WERI-Rb-1 (cell line): ENCODE measurements around the gene DNAH7.

Experiments used
- DNase-seq: peaks from one replicate; pipeline ENCODE4 v3.0.0-alpha.2; 2020
- H3K27ac ChIP-seq: fragments of 250-450 bp; sonication (Bioruptor Pico); 2 replicates; pipeline ENCODE4 v1.5.1; 2020; ENCODE audit warnings: mild to moderate bottlenecking, moderate library complexity
- H3K27me3 ChIP-seq: fragments of 250-450 bp; sonication (Bioruptor Pico); 2 replicates; pipeline ENCODE4 v1.5.1; 2021; ENCODE audit warnings: mild to moderate bottlenecking, low read depth, moderate library complexity; ENCODE audit not compliant: insufficient read depth, severe bottlenecking
- H3K36me3 ChIP-seq: fragments of 250-450 bp; sonication (Bioruptor Pico); 2 replicates; pipeline ENCODE4 v1.5.1; 2020; ENCODE audit warnings: mild to moderate bottlenecking, moderate library complexity
- H3K4me3 ChIP-seq: 2 replicates; pipeline ENCODE4 v1.5.1; 2011; ENCODE audit warnings: low read depth, mild to moderate bottlenecking, control low read depth, low read length
- H3K9me3 ChIP-seq: fragments of 250-450 bp; sonication (Bioruptor Pico); 2 replicates; pipeline ENCODE4 v1.5.1; 2021; ENCODE audit warnings: mild to moderate bottlenecking, moderate library complexity; ENCODE audit not compliant: severe bottlenecking
- TF ChIP-seq, protein P1 (sequence below): IDR thresholded peaks from 2 replicates; pipeline ENCODE4 v1.5.1; 2011; ENCODE audit warnings: low read depth, mild to moderate bottlenecking, control low read depth, inconsistent platforms, low read length

The DNAH7 gene

DNA sequence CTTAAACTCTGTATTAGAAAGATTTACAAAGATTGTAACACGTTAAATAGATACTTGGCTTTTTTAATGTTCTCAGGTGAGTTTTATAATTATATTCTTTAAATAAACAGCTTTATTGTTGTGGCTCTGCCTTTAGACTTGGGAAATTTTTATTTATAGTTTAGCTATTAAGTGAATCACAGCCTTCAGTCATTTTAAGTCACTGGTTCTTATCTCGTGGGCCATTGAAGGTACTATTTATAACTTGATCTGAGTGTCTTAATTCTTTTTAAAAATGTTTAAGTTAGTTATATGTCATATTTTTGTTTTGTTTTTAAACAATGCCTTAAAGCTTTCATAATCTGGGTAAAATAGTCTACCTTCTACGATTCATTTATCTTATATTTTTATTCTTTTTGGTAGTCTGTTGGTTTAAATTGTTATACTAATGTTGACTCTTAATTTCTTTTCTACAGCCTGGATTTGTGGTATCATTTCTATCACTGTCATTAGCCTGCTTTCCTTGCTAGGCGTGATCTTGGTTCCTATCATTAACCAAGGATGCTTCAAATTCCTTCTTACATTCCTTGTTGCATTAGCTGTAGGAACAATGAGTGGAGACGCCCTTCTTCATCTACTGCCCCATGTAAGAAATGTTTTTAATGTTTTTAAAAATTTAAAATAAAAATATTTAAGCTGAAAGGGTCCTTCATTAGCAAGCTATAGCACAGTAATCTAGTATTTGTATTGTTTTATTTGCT, 362.3 kb downstream of the DNAH7 start:
- TF ChIP-seq, protein P1, sequence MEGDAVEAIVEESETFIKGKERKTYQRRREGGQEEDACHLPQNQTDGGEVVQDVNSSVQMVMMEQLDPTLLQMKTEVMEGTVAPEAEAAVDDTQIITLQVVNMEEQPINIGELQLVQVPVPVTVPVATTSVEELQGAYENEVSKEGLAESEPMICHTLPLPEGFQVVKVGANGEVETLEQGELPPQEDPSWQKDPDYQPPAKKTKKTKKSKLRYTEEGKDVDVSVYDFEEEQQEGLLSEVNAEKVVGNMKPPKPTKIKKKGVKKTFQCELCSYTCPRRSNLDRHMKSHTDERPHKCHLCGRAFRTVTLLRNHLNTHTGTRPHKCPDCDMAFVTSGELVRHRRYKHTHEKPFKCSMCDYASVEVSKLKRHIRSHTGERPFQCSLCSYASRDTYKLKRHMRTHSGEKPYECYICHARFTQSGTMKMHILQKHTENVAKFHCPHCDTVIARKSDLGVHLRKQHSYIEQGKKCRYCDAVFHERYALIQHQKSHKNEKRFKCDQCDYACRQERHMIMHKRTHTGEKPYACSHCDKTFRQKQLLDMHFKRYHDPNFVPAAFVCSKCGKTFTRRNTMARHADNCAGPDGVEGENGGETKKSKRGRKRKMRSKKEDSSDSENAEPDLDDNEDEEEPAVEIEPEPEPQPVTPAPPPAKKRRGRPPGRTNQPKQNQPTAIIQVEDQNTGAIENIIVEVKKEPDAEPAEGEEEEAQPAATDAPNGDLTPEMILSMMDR = no peak
- peaks cover 5% of the 10 kb centered on the region; the same call in 1 of the 2 replicates for H3K36me3 ChIP-seq
- no peak for DNase-seq
- no peak overlapping the region for H3K4me3 ChIP-seq
- H3K27me3 ChIP-seq = no peaks in the 10 kb centered on the region
- no peak overlapping the region for H3K27ac ChIP-seq
- H3K9me3 ChIP-seq = no peaks in the 10 kb centered on the region

DNA sequence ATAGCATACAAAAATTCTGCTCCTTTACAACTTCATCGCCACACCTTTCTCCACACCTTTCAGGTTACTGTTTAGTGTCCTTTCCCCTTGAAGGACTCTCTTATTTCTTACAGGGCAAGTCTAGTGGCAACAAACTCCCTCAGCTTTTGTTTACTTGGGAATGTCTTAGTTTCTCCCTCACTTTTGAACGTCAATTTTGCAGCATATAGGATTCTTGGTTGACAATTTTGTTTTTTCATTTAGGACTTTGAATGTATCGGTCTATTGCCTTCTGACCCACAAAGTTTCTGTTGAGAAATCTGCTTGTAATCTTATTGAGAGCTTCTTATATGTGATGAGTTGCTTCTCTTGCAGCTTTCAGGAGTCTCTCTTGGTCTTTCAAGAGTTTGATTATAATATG, 368.2 kb downstream of the DNAH7 start:
- no peak for DNase-seq
- TF ChIP-seq, protein P1 = no peak
- Histone ChIP-seq H3K4me3 (no peak overlapping the region), H3K27me3 (no peaks in the 10 kb centered on the region), H3K36me3 (no peaks in the 10 kb centered on the region), H3K9me3 (peaks cover 2% of the 10 kb centered on the region), H3K27ac (no peak overlapping the region)

DNA sequence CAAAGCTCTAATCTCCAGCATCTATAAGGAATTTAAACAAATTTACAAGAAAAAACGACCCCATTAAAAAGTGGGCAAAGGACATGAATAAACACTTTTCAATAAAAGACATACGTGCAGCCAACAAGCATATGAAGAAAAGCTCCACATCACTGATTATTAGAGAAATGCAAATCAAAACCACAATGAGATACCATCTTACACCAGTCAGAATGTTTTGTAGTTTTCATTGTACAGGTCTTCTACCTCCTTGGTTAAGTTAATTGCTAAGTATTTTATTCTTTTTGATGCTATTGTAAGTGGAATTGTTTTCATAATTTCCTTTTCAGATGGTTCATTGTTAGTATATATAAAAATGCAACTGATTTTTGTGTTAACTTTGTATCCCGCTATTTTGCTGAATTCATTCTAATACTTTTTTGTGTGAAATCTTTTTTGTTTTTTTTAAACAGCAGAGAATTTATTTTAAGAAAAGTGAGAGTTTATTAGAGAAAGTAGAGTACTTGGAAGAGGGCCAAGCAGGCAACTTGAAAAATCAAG, 370.9 kb downstream of the DNAH7 start:
- Histone ChIP-seq H3K27ac (no peak overlapping the region), H3K9me3 (peaks cover 2% of the 10 kb centered on the region), H3K4me3 (no peak overlapping the region), H3K36me3 (no peaks in the 10 kb centered on the region), H3K27me3 (no peaks in the 10 kb centered on the region)
- TF ChIP-seq, protein P1 = no peak
- no peak for DNase-seq

DNA sequence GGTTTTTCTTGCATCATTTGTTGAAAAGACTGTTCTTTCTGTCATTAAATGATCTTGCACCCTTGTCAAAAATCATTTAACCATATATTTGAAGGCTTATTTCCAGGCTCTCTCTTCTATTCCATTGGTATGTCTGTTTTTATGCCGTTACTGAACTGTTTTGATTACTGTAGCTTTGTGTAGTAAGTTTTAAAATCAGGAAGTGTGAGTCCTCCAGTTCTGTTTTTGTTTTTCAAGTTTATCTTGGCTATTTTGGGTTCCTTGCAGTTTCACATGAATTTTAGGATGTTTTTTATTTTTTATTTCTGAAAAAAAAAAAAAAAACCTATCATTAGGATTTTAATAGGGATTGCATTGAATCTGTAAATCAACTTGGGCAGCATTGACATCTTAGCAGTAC, 372.6 kb downstream of the DNAH7 start:
- Histone ChIP-seq H3K27me3 (no peaks in the 10 kb centered on the region), H3K9me3 (peaks cover 2% of the 10 kb centered on the region), H3K36me3 (no peaks in the 10 kb centered on the region), H3K27ac (no peak overlapping the region), H3K4me3 (no peak overlapping the region)
- no peak for DNase-seq
- TF ChIP-seq, protein P1 = no peak

DNA sequence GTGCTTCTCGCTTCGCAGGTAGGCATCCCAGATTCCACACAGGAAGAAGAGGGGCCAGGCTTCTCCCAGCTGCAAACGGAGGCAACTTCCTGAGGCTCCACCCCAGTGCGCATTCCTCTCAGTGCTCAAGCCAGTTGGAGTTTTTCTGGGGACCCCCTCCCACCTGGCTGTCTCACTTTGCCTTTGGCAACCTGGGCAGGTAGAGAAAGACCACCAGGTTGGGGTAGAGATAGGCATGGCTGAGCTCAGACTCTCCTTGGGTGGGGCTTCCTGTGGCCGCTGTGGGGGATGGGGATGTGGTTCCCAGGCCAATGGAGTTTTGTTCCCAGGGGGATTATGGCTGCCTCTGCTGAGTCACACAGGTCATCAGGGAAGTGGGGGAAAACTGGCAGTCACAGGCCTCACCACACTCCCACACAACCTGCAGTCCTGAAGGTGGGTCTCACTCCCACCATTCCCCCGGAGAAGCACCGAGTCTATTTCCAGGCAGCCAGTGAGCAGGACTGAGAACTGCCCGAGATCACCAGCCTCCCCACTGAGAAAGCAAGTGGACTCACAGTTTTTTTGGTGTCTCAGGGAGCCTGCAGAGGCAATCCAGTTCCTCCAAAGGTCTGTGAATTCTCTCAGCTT, 373.5 kb downstream of the DNAH7 start:
- no peak overlapping the region for H3K27ac ChIP-seq

More for the DNA sequence above, 373.5 kb downstream of the DNAH7 start:
- Histone ChIP-seq H3K36me3 (no peaks in the 10 kb centered on the region), H3K27me3 (no peaks in the 10 kb centered on the region), H3K4me3 (no peak overlapping the region), H3K9me3 (no peaks in the 10 kb centered on the region)
- no peak for DNase-seq
- TF ChIP-seq, protein P1 = no peak
